Naive thymus-derived CD4-positive, alpha-beta T cell (primary cell): Measurements from ENCODE around the gene CHML. TPM values are rescaled to one million over a fixed set of nuclear protein-coding genes. Genes with fewer than 3 reads are reported as not detected.

Experiments
- polyA plus RNA-seq, 2 donors: library from polyadenylated mRNA; unstranded; fragments of 300-500 nt; fragmentation: Illumina TruSeq; gene quantifications; one replicate each; pipeline ENCODE4 v1.2.3, GENCODE V29; 2021
- total RNA-seq, 6 experiments: library from RNA in 5 of 6; stranded (reverse) in 5 of 6; gene quantifications; 1 replicate in 5 of 6; 2 replicates in 1 of 6; pipeline ENCODE4 v1.2.3 and lab custom pipeline; 2021 to 2026

Gene CHML
- total and polyA plus RNA-seq, 7 experiments from 2014 or later, result 6.6 to 18.3 (median 11.6) TPM

Other genes with a start within 250 kb of the CHML start
- gene FH, start 120.6 kb downstream of the CHML start, total RNA-seq, result 10 to 100 TPM; 17.3 to 57.9 (median 21.8) TPM
- gene FH, start 120.6 kb downstream of the CHML start, polyA plus RNA-seq, result 10 to 100 TPM; 41.3 to 52.5 TPM
- gene KMO, start 108.0 kb downstream of the CHML start, total RNA-seq, result 1 to 10 TPM in 1 of 5 experiments, under 1 TPM in 3, not detected in 1; 0.51 to 3.3 (median 0.82) TPM
- not detected for gene KMO, start 108.0 kb downstream of the CHML start, polyA plus RNA-seq
- 10 to 100 TPM in 3 of 5 experiments, 1 to 10 TPM in 2; 3.6 to 11.5 (median 10.4) TPM for gene OPN3, start within 50 bp of the CHML start, total RNA-seq
- gene OPN3, start within 50 bp of the CHML start, polyA plus RNA-seq, result 10 to 100 TPM; 25.0 to 32.7 TPM
- gene WDR64, start 11.9 kb upstream of the CHML start, total RNA-seq, result under 1 TPM; 0.24 to 0.66 (median 0.49) TPM
- under 1 TPM; 0.22 to 0.29 TPM for gene WDR64, start 11.9 kb upstream of the CHML start, polyA plus RNA-seq
- 10 to 100 TPM in 1 of 5 experiments, 1 to 10 TPM in 2, under 1 TPM in 2; 0.11 to 29.8 (median 1.0) TPM for gene EXO1, start 207.8 kb upstream of the CHML start, total RNA-seq
- not detected for gene EXO1, start 207.8 kb upstream of the CHML start, polyA plus RNA-seq